OCI-LY3 (cell line): ENCODE results near the gene RHOBTB3.

Source experiments
- EZH2phosphoT487 ChIP-seq: fragments of 200-600 bp; shearing (Covaris generic); IDR thresholded peaks from 2 replicates; pipeline ENCODE4 v1.6.1; 2018; ENCODE audit warnings: antibody characterized with exemption, mixed run types, low read depth
- TF ChIP-seq, protein P1 (sequence below): fragments of 200-600, 300-600 bp; sonication (generic); IDR thresholded peaks from 2 replicates; pipeline ENCODE4 v1.5.1; 2014; ENCODE audit warnings: antibody characterized with exemption, low read length, low read depth

GRCh38 chr5:95815155-95815729, 84.1 kb downstream of the RHOBTB3 start:
- TF ChIP-seq, protein P1, sequence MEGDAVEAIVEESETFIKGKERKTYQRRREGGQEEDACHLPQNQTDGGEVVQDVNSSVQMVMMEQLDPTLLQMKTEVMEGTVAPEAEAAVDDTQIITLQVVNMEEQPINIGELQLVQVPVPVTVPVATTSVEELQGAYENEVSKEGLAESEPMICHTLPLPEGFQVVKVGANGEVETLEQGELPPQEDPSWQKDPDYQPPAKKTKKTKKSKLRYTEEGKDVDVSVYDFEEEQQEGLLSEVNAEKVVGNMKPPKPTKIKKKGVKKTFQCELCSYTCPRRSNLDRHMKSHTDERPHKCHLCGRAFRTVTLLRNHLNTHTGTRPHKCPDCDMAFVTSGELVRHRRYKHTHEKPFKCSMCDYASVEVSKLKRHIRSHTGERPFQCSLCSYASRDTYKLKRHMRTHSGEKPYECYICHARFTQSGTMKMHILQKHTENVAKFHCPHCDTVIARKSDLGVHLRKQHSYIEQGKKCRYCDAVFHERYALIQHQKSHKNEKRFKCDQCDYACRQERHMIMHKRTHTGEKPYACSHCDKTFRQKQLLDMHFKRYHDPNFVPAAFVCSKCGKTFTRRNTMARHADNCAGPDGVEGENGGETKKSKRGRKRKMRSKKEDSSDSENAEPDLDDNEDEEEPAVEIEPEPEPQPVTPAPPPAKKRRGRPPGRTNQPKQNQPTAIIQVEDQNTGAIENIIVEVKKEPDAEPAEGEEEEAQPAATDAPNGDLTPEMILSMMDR = no peak
- TF ChIP-seq EZH2phosphoT487 = no peak
